GM12865 (cell line): Measurements from ENCODE around the gene FBLN5.
A peak's percentile ranks its signal among the peaks of the same experiment; 100 is the strongest.

Experiments used
- DNase-seq: peaks from one replicate; pipeline ENCODE4 v3.0.0; 2010; ENCODE audit warnings: low read depth
- H3K4me3 ChIP-seq: 2 replicates; pipeline ENCODE4 v1.5.1; 2011; ENCODE audit warnings: mild to moderate bottlenecking, low read depth, low read length, control low read depth
- CTCF ChIP-seq: IDR thresholded peaks from 2 replicates; pipeline ENCODE4 v1.5.1; 2011; ENCODE audit warnings: low read length, control low read depth, low read depth, inconsistent platforms; ENCODE audit not compliant: insufficient read depth; ENCODE audit errors: missing control alignments

Gene FBLN5

GRCh38 chr14:91878274-91878673, 69.2 kb downstream of the FBLN5 start:
- no peak for TF ChIP-seq CTCF
- no peak for DNase-seq

GRCh38 chr14:91877376-91877915, 70.0 kb downstream of the FBLN5 start:
- no peak for DNase-seq
- H3K4me3 ChIP-seq: no peak overlapping the region
- TF ChIP-seq CTCF: no peak

More at GRCh38 chr14:91878274-91878673, 69.2 kb downstream of the FBLN5 start:
- no peak overlapping the region for H3K4me3 ChIP-seq

GRCh38 chr14:91876492-91876891, 71.0 kb downstream of the FBLN5 start:
- DNase-seq: no peak
- TF ChIP-seq CTCF: no peak
- H3K4me3 ChIP-seq: no peak overlapping the region

GRCh38 chr14:91875525-91876286, 71.8 kb downstream of the FBLN5 start:
- no peak for TF ChIP-seq CTCF
- DNase-seq: no peak
- no peak overlapping the region for H3K4me3 ChIP-seq

GRCh38 chr14:91873471-91874415, 73.8 kb downstream of the FBLN5 start:
- DNase-seq: peak; percentile 87
- no peak overlapping the region for H3K4me3 ChIP-seq
- TF ChIP-seq CTCF: no peak

- peak; percentile 32 for DNase-seq
- TF ChIP-seq CTCF: no peak
- H3K4me3 ChIP-seq: no peak overlapping the region
Measured at GRCh38 chr14:91872517-91873470, 74.7 kb downstream of the FBLN5 start.
